BE2C (cell line): Measurements from ENCODE around the gene PAGE1.

Experiments
- DNase-seq: peaks from one replicate; pipeline ENCODE4 v3.0.0-alpha.2; 2020
- H3K27me3 ChIP-seq: fragments of 250-450 bp; sonication (Bioruptor Pico); 2 replicates; pipeline ENCODE4 v1.5.1; 2020; ENCODE audit warnings: mild to moderate bottlenecking
- H3K36me3 ChIP-seq: fragments of 250-450 bp; sonication (Bioruptor Pico); 2 replicates; pipeline ENCODE4 v1.5.1; 2020; ENCODE audit warnings: mild to moderate bottlenecking
- H3K4me1 ChIP-seq: fragments of 250-450 bp; sonication (Bioruptor Pico); 2 replicates; pipeline ENCODE4 v1.5.1; 2020
- H3K4me3 ChIP-seq: 2 replicates; pipeline ENCODE4 v1.5.1; 2011; ENCODE audit warnings: low read depth, low read length
- H3K9me3 ChIP-seq: fragments of 250-450 bp; sonication (Bioruptor Pico); 2 replicates; pipeline ENCODE4 v1.5.1; 2020
- TF ChIP-seq, protein P1 (sequence below): IDR thresholded peaks from 2 replicates; pipeline ENCODE4 v1.5.1; 2012; ENCODE audit warnings: mild to moderate bottlenecking, low read depth, low read length

Gene PAGE1

DNA sequence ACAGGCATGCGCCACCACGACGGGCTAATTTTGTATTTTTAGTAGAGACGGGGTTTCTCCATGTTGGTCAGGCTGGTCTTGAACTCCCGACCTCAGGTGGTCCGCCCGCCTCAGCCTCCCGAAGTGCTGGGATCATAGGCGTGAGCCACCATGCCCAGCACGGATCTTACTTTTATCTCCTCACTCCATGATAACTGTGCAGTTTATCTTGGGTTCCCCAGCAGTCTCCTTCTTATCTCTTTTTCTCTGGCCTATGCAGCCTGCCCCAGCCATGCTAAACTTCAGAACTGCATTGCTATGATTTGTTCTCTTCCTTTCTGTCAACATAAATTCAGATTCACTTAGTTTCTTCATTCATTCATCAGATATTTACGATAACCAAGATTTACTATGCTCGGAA is 22.4 kb downstream of the PAGE1 start:
- no peak for DNase-seq
- H3K4me3 ChIP-seq = no peak overlapping the region
- no peaks in the 10 kb centered on the region for H3K36me3 ChIP-seq
- no peaks in the 10 kb centered on the region for H3K4me1 ChIP-seq
- TF ChIP-seq, protein P1, sequence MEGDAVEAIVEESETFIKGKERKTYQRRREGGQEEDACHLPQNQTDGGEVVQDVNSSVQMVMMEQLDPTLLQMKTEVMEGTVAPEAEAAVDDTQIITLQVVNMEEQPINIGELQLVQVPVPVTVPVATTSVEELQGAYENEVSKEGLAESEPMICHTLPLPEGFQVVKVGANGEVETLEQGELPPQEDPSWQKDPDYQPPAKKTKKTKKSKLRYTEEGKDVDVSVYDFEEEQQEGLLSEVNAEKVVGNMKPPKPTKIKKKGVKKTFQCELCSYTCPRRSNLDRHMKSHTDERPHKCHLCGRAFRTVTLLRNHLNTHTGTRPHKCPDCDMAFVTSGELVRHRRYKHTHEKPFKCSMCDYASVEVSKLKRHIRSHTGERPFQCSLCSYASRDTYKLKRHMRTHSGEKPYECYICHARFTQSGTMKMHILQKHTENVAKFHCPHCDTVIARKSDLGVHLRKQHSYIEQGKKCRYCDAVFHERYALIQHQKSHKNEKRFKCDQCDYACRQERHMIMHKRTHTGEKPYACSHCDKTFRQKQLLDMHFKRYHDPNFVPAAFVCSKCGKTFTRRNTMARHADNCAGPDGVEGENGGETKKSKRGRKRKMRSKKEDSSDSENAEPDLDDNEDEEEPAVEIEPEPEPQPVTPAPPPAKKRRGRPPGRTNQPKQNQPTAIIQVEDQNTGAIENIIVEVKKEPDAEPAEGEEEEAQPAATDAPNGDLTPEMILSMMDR = no peak
- no peaks in the 10 kb centered on the region for H3K9me3 ChIP-seq
- H3K27me3 ChIP-seq = no peaks in the 10 kb centered on the region

DNA sequence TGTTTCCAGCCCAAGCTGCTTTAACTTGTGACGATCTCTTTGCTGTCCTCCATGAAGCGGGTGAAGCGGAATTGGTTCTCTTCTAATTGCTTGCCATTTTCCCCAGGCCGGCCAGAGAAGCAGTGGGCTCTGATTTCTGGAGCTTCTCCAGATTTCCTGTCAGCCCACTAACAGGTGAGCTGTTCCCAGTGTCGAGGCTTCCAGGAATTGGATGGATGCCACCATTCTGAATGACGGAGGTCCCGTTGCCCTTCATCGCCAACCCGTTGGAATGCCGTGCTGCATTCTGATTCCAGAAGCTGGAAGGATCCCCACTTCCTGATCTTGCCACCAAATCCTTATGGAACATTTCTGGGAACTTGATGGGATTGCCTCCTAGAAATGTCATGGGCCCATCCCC is 31.0 kb downstream of the PAGE1 start:
- TF ChIP-seq, protein P1 = no peak
- Histone ChIP-seq H3K4me3 (no peak overlapping the region), H3K9me3 (no peaks in the 10 kb centered on the region), H3K27me3 (no peaks in the 10 kb centered on the region), H3K4me1 (no peaks in the 10 kb centered on the region), H3K36me3 (no peaks in the 10 kb centered on the region)
- DNase-seq = no peak

DNA sequence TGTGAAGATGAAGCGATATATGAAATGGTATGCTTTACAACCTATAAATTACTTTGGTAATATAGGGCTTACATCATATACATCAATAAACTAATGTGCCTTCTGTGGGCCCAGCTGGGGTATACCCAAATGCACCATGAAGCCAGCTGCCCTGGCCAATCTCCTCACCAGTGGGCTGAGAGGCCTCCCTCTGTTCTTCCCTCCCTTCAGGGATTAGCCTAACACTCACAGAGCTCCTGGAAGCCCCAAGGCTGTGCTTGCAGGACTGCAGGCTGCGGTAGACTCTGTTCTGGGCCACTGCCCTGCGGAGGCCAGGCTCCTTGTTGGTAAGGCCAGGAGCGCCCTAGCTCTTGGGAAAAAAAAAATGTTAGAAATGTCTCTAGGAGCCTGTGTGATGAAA is 33.9 kb downstream of the PAGE1 start:
- Histone ChIP-seq H3K27me3 (no peaks in the 10 kb centered on the region), H3K4me1 (no peaks in the 10 kb centered on the region), H3K4me3 (no peak overlapping the region), H3K36me3 (no peaks in the 10 kb centered on the region), H3K9me3 (no peaks in the 10 kb centered on the region)
- no peak for DNase-seq
- TF ChIP-seq, protein P1 = no peak

DNA sequence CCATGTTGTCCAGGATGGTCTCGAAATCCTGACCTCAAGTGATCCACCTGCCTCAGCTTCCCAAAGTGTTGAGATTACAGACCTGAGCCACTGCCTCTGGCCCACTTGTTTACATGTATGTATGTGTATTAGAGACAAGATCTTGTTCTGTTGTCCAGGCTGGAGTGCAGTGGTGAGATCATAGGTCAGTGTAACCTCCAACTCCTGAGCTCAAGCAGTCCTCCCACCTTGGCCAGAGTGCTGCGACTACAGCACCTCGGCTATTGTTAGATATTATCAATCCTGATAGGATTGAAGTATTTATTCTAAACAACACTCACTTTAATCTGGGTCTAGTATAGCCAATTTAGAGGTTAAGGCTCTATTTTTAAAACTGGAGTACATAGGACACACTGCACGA is 36.0 kb downstream of the PAGE1 start:
- no peak for DNase-seq
- H3K9me3 ChIP-seq = no peaks in the 10 kb centered on the region
- no peak overlapping the region for H3K4me3 ChIP-seq
- no peaks in the 10 kb centered on the region for H3K4me1 ChIP-seq
- TF ChIP-seq, protein P1 = no peak
- H3K27me3 ChIP-seq = no peaks in the 10 kb centered on the region
- H3K36me3 ChIP-seq = no peaks in the 10 kb centered on the region

DNA sequence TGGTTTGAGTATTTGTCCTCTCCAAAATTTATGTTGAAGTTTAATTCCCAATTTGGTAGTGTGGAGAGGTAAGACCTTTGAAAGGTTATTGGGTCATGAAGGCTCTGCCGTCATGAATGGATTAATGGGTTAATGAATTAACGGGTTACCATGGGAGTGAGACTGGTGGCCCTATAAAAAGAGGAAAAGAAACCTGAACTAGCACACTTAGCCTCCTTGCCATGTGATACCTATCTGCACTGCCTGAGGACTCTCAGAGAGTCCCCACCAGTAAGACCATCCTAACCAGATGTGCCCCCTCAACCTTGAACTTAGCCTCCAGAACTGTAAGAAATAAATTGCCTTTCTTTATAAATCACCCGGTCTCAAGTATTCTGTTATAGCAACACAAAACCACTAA is 39.3 kb downstream of the PAGE1 start:
- H3K9me3 ChIP-seq = no peaks in the 10 kb centered on the region
- no peaks in the 10 kb centered on the region for H3K27me3 ChIP-seq
- TF ChIP-seq, protein P1 = no peak
- H3K4me3 ChIP-seq = no peak overlapping the region
- no peak for DNase-seq
- H3K4me1 ChIP-seq = no peaks in the 10 kb centered on the region
- no peaks in the 10 kb centered on the region for H3K36me3 ChIP-seq

DNA sequence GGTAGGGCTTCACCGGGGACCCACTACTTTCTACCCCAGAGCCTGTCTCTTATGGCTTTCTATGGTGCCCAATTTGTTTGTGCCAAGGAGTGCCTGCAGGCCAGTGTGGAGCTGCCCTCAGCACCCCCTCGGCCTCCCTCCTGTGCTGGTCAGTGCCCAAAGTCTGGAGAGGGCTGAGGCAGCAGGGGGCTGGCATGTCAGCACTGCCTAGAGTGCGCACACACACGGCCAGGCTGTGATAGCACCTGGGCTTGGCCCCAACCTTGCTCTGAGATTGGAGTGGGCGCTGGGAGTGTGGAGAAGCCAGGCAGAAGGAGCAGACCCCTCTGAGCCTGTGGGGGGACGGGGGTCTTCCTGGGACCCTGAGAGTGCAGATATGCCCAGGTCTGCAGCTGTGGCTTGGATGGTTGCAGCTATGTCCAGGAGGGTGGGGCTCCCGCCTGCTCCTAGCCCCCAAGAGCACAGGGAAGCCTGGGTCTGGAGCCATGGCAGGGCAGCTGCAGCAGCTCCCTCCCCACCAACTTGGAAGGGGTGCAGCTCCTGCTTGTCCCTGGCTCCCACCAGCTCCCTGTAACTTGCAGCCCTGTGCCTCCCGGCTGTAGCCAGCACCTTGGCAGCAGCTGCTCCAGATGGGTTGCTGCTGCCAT is 50.7 kb downstream of the PAGE1 start:
- H3K36me3 ChIP-seq = no peaks in the 10 kb centered on the region

More for the DNA sequence above, 50.7 kb downstream of the PAGE1 start:
- H3K27me3 ChIP-seq = no peaks in the 10 kb centered on the region
- TF ChIP-seq, protein P1 = no peak
- no peaks in the 10 kb centered on the region for H3K4me1 ChIP-seq
- H3K9me3 ChIP-seq = no peaks in the 10 kb centered on the region
- H3K4me3 ChIP-seq = no peak overlapping the region
- no peak for DNase-seq
